CD14-positive monocyte (primary cell): ENCODE data around the gene FYB2. TPM values are rescaled to one million over a fixed set of nuclear protein-coding genes. Genes with fewer than 3 reads are reported as not detected.

Source experiments
- DNase-seq, 3 donors: peaks; one replicate each; pipeline ENCODE4 v3.0.0-alpha.2; 2011 to 2022
- H2AFZ ChIP-seq: 2 replicates; pipeline ENCODE4 v1.6.0; 2012; ENCODE audit warnings: mild to moderate bottlenecking, low read depth, low read length, inconsistent platforms; ENCODE audit not compliant: insufficient read depth, poor library complexity, severe bottlenecking
- H3K27ac ChIP-seq, 2 donors: 1 replicate in 1 of 2; 2 replicates in 1 of 2; pipeline ENCODE4 v1.5.1; 2012 to 2013; ENCODE audit warnings: low read length in 2 of 2, control low read depth in 1 of 2, inconsistent platforms in 1 of 2, low read depth in 1 of 2, mild to moderate bottlenecking in 1 of 2
- H3K27me3 ChIP-seq, 2 donors: one replicate each; pipeline versions ENCODE4 v1.6.0 to v1.6.1; 2011 to 2013; ENCODE audit warnings: low read length in 2 of 2; ENCODE audit not compliant: control insufficient read depth in 2 of 2, insufficient read depth in 2 of 2
- H3K36me3 ChIP-seq, 2 donors: replicated peaks in 1 of 2; 1 replicate in 1 of 2; 2 replicates in 1 of 2; pipeline versions ENCODE4 v1.5.1 to v1.6.1; 2012 to 2013; ENCODE audit warnings: low read length in 2 of 2, control low read depth in 1 of 2, inconsistent platforms in 1 of 2, mild to moderate bottlenecking in 1 of 2; ENCODE audit not compliant: insufficient read depth in 2 of 2, control insufficient read depth in 1 of 2
- H3K4me1 ChIP-seq, 2 donors: 1 replicate in 1 of 2; 2 replicates in 1 of 2; pipeline versions ENCODE4 v1.5.1 to v1.6.1; 2012 to 2013; ENCODE audit warnings: low read length in 2 of 2, control low read depth in 1 of 2, inconsistent platforms in 1 of 2, mild to moderate bottlenecking in 1 of 2, moderate library complexity in 1 of 2; ENCODE audit not compliant: insufficient read depth in 2 of 2, control insufficient read depth in 1 of 2
- H3K4me2 ChIP-seq: replicated peaks from 2 replicates; pipeline ENCODE3; 2012; ENCODE audit warnings: low read length, moderate library complexity, mild to moderate bottlenecking; ENCODE audit not compliant: poor library complexity, severe bottlenecking; ENCODE audit errors: extremely low read depth
- H3K4me3 ChIP-seq, 3 experiments: fragments of 200-600 bp in 1 of 3; sonication (generic) in 1 of 3; replicated peaks in 1 of 3; 1 replicate in 2 of 3; 2 replicates in 1 of 3; pipeline ENCODE4 v1.5.1; 2011 to 2013; ENCODE audit warnings: low read length in 3 of 3, mild to moderate bottlenecking in 3 of 3, control low read depth in 2 of 3, low read depth in 2 of 3, inconsistent platforms in 1 of 3, moderate library complexity in 1 of 3
- H3K79me2 ChIP-seq: 2 replicates; pipeline ENCODE4 v1.6.0; 2012; ENCODE audit warnings: mild to moderate bottlenecking, control low read depth, inconsistent platforms, low read length, moderate library complexity; ENCODE audit not compliant: insufficient read depth
- H3K9ac ChIP-seq: 2 replicates; pipeline ENCODE4 v1.6.0; 2017; ENCODE audit warnings: low read length, mild to moderate bottlenecking; ENCODE audit not compliant: insufficient read depth, poor library complexity, severe bottlenecking
- H3K9me3 ChIP-seq, 2 donors: replicated peaks in 1 of 2; 1 replicate in 1 of 2; 2 replicates in 1 of 2; pipeline versions ENCODE4 v1.5.1 to v1.6.1; 2012 to 2013; ENCODE audit warnings: low read length in 2 of 2, control low read depth in 1 of 2; ENCODE audit not compliant: control insufficient read depth in 1 of 2, insufficient read depth in 1 of 2
- H4K20me1 ChIP-seq: 2 replicates; pipeline ENCODE4 v1.6.0; 2012; ENCODE audit warnings: mild to moderate bottlenecking, low read length, control low read depth, moderate library complexity; ENCODE audit not compliant: insufficient read depth
- H3K27ac Mint-ChIP-seq, 7 donors: one replicate each; pipeline ENCODE4 v1.8.0; 2020; ENCODE audit warnings: mild to moderate bottlenecking in 7 of 7, mixed read lengths in 7 of 7, moderate library complexity in 6 of 7, inconsistent platforms in 2 of 7
- H3K27me3 Mint-ChIP-seq, 3 donors: one replicate each; pipeline ENCODE4 v1.8.0; 2021 to 2022; ENCODE audit warnings: low read depth in 3 of 3, mild to moderate bottlenecking in 3 of 3, mixed read lengths in 3 of 3, moderate library complexity in 3 of 3, inconsistent platforms in 1 of 3
- H3K36me3 Mint-ChIP-seq, 2 donors: one replicate each; pipeline ENCODE4 v1.8.0; 2020; ENCODE audit warnings: mixed read lengths in 2 of 2, inconsistent platforms in 1 of 2, mild to moderate bottlenecking in 1 of 2
- H3K4me1 Mint-ChIP-seq: one replicate; pipeline ENCODE4 v1.8.0; 2020; ENCODE audit warnings: mild to moderate bottlenecking, mixed read lengths
- H3K4me3 Mint-ChIP-seq, 2 donors: one replicate each; pipeline ENCODE4 v1.8.0; 2020; ENCODE audit warnings: mild to moderate bottlenecking in 2 of 2, mixed read lengths in 2 of 2, moderate library complexity in 1 of 2
- H3K9me3 Mint-ChIP-seq, 7 donors: one replicate each; pipeline ENCODE4 v1.8.0; 2020 to 2022; ENCODE audit warnings: mixed read lengths in 7 of 7, mild to moderate bottlenecking in 6 of 7, moderate library complexity in 6 of 7, inconsistent platforms in 2 of 7
- WGBS: methylation state at CpG from one replicate; pipeline ENCODE4 v1.1.5; 2013; ENCODE audit warnings: missing lambda C conversion rate; ENCODE audit not compliant: insufficient coverage; 5-methylcytosine and 5-hydroxymethylcytosine counted together
- intact Hi-C, 2 donors: fragments of 100-400 bp; cut with micrococcal nuclease; formaldehyde crosslinking; loops; one replicate each; pipeline versions ENCODE4 v1.15.0 to v1.15.1; 2023
- polyA plus RNA-seq, 3 donors: library from polyadenylated mRNA; depleted of rRNA in 1 of 3; unstranded in 2 of 3; stranded (reverse) in 1 of 3; fragments of 300-500 nt in 2 of 3; fragments of >200 nt in 1 of 3; fragmentation: Illumina TruSeq in 2 of 3; gene quantifications; 1 replicate in 2 of 3; 2 replicates in 1 of 3; pipeline ENCODE4 v1.2.3, GENCODE V29; 2012 to 2021
- TF ChIP-seq, protein P1 (sequence below): fragments of 200-600 bp; IDR thresholded peaks from one replicate; pipeline ENCODE4 v1.8.0; 2022; ENCODE audit warnings: antibody characterized with exemption, mild to moderate bottlenecking

The FYB2 gene
- polyA plus RNA-seq, 3 donors: not detected

- H3K9ac ChIP-seq: no peak overlapping the region
- no peak overlapping the region for H3K4me3 ChIP-seq
- Mint-ChIP-seq H3K4me1 (no peaks in the 10 kb centered on the region), H3K36me3 (no peaks in the 10 kb centered on the region), H3K27ac (no peak overlapping the region), H3K27me3 (peaks cover 0 to 6% (median 3%) of the 10 kb centered on the region in 3 donors), H3K9me3 (no peaks in the 10 kb centered on the region), H3K4me3 (no peak overlapping the region)
- WGBS: no CpG with 5 or more reads among the region's 1 CpG
- no peaks in the 10 kb centered on the region for H3K9me3 ChIP-seq
- no peak overlapping the region for H3K4me2 ChIP-seq
- no peak overlapping the region for H3K27ac ChIP-seq
- no peaks in the 10 kb centered on the region for H3K27me3 ChIP-seq
- H3K36me3 ChIP-seq: no peaks in the 10 kb centered on the region
- H3K79me2 ChIP-seq: no peaks in the 10 kb centered on the region
- no peaks in the 10 kb centered on the region for H3K4me1 ChIP-seq
- H4K20me1 ChIP-seq: no peaks in the 10 kb centered on the region
- intact Hi-C loops: no loop called here
- DNase-seq: no peak
- TF ChIP-seq, protein P1, sequence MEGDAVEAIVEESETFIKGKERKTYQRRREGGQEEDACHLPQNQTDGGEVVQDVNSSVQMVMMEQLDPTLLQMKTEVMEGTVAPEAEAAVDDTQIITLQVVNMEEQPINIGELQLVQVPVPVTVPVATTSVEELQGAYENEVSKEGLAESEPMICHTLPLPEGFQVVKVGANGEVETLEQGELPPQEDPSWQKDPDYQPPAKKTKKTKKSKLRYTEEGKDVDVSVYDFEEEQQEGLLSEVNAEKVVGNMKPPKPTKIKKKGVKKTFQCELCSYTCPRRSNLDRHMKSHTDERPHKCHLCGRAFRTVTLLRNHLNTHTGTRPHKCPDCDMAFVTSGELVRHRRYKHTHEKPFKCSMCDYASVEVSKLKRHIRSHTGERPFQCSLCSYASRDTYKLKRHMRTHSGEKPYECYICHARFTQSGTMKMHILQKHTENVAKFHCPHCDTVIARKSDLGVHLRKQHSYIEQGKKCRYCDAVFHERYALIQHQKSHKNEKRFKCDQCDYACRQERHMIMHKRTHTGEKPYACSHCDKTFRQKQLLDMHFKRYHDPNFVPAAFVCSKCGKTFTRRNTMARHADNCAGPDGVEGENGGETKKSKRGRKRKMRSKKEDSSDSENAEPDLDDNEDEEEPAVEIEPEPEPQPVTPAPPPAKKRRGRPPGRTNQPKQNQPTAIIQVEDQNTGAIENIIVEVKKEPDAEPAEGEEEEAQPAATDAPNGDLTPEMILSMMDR: no peak
- no peak overlapping the region for H2AFZ ChIP-seq
Observed at GRCh38 chr1:56754708-56755479, 64.3 kb downstream of the FYB2 start.

- Histone ChIP-seq H2AFZ (no peak overlapping the region), H3K4me2 (no peak overlapping the region), H3K4me1 (no peaks in the 10 kb centered on the region), H3K79me2 (no peaks in the 10 kb centered on the region), H3K36me3 (no peaks in the 10 kb centered on the region), H3K4me3 (no peak overlapping the region), H3K9ac (no peak overlapping the region), H3K27ac (no peak overlapping the region), H3K9me3 (no peaks in the 10 kb centered on the region), H4K20me1 (no peaks in the 10 kb centered on the region), H3K27me3 (no peaks in the 10 kb centered on the region)
- Mint-ChIP-seq H3K27me3 (peaks cover 0 to 3% (median 0%) of the 10 kb centered on the region in 3 donors), H3K4me3 (no peak overlapping the region), H3K36me3 (no peaks in the 10 kb centered on the region), H3K4me1 (no peaks in the 10 kb centered on the region), H3K9me3 (peaks cover 0 to 3% (median 2%) of the 10 kb centered on the region in 7 donors), H3K27ac (no peak overlapping the region)
- 67% methylated on average over 3 of the region's 3 CpGs for WGBS
- intact Hi-C loops: no loop called here
- no peak for DNase-seq
- TF ChIP-seq, protein P1: no peak
Observed at GRCh38 chr1:56745231-56745630, 74.0 kb downstream of the FYB2 start.
